HL-60 (cell line): ENCODE data around the gene NDUFA11.

Experiments
- CTCF ChIP-seq: IDR thresholded peaks from one replicate; pipeline ENCODE4 v1.5.1; 2011; ENCODE audit warnings: low read length, control low read depth, inconsistent platforms; ENCODE audit not compliant: insufficient read depth
- GABPA ChIP-seq: IDR thresholded peaks from 2 replicates; pipeline ENCODE4 v1.6.1; 2012; ENCODE audit warnings: low read depth
- POLR2AphosphoS5 ChIP-seq: IDR thresholded peaks from 2 replicates; pipeline ENCODE4 v1.6.1; 2012; ENCODE audit warnings: low read depth
- REST ChIP-seq: IDR thresholded peaks from 2 replicates; pipeline ENCODE4 v1.6.1; 2012; ENCODE audit warnings: low read depth; ENCODE audit not compliant: insufficient replicate concordance

- no peak for TF ChIP-seq REST
- TF ChIP-seq CTCF = no peak
- TF ChIP-seq POLR2AphosphoS5 = no peak
- TF ChIP-seq GABPA = no peak
Measured at GRCh38 chr19:5933391-5934068, 29.9 kb upstream of the NDUFA11 start.
